ENCODE measurements around the gene GBP5.
"Not testable (repeated sequence)": the region's sequence is repeated elsewhere in the genome, so short reads cannot be mapped to it uniquely, and the experiment has no call there.

Gene GBP5

DNA sequence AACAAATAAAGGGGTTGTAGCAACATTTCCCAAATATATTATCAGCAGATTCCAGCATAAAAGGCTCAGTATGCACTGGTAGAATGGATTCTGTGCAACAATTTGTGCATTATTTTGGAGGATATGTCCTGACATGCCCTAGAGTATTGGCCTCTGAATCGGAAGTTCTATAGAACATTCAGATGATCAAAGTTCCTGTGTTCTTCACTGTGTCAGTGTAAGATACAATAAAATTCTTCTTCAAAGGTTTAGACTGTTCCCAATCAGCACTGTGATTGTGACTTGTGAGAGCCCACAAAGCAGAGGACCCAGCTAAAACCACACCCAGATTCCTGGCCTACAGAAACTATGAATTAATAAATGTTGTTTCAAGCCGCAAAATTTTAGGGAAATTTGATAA, 33.6 kb upstream of the GBP5 start:
- TF ChIP-seq, protein P1, sequence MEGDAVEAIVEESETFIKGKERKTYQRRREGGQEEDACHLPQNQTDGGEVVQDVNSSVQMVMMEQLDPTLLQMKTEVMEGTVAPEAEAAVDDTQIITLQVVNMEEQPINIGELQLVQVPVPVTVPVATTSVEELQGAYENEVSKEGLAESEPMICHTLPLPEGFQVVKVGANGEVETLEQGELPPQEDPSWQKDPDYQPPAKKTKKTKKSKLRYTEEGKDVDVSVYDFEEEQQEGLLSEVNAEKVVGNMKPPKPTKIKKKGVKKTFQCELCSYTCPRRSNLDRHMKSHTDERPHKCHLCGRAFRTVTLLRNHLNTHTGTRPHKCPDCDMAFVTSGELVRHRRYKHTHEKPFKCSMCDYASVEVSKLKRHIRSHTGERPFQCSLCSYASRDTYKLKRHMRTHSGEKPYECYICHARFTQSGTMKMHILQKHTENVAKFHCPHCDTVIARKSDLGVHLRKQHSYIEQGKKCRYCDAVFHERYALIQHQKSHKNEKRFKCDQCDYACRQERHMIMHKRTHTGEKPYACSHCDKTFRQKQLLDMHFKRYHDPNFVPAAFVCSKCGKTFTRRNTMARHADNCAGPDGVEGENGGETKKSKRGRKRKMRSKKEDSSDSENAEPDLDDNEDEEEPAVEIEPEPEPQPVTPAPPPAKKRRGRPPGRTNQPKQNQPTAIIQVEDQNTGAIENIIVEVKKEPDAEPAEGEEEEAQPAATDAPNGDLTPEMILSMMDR (IDR thresholded peaks at IDR 0.05; ENCODE audit: low read depth, low read length): no peak
- no peak for DNase-seq (ENCODE audit: low read depth in 2 of 2)
- no peak overlapping the region for H3K4me3 ChIP-seq (replicated peaks in 1 of 2; ENCODE audit: low read depth in 2 of 2, low read length in 2 of 2)

- TF ChIP-seq, protein P1 (IDR thresholded peaks at IDR 0.05; ENCODE audit: low read depth, low read length): no peak
- H3K4me3 ChIP-seq (replicated peaks in 1 of 2; ENCODE audit: low read depth in 2 of 2, low read length in 2 of 2): no peak overlapping the region
- DNase-seq (ENCODE audit: low read depth in 2 of 2): no peak
These were observed 32.8 kb upstream of the GBP5 start for GRCh38 chr1:89305493-89305892.

GRCh38 chr1:89304572-89305230, 32.0 kb upstream of the GBP5 start:
- H3K4me3 ChIP-seq (replicated peaks in 1 of 2; ENCODE audit: low read depth in 2 of 2, low read length in 2 of 2): no peak overlapping the region
- TF ChIP-seq, protein P1 (IDR thresholded peaks at IDR 0.05; ENCODE audit: low read depth, low read length): no peak
- no peak for DNase-seq (ENCODE audit: low read depth in 2 of 2)

DNA sequence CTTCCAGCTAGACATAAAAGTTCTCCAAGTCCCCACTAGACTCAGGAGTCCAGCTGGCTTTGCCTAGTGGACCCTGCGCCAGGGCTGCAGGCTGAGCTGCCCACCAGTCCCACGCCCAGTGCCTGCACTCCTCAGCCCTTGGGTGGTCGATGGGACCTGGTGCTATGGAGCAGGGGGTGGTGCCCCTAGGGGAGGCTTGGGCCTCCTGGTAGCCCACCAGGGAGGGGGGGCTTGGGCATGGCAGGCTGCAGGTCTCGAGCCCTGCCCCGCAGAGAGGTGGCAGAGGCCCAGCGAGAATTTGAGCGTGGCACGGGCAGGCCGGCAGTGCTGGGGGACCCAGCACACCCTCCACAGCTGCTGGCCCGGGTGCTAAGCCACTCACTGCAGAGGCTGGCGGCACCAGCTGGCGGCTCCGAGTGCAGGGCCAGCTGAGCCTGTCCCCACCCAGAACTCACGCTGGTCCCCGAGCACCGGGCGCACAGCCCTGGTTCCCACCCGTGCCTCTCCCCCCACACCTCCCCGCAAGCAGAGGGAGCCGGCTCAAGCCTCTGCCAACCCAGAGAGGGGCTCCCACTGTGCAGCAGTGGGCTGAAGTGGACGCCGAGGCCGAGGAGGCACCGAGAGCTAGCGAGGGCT, 30.2 kb upstream of the GBP5 start:
- DNase-seq (ENCODE audit: low read depth in 2 of 2): no peak
- TF ChIP-seq, protein P1 (IDR thresholded peaks at IDR 0.05; ENCODE audit: low read depth, low read length): no peak
- H3K4me3 ChIP-seq (replicated peaks in 1 of 2; ENCODE audit: low read depth in 2 of 2, low read length in 2 of 2): no peak overlapping the region

DNA sequence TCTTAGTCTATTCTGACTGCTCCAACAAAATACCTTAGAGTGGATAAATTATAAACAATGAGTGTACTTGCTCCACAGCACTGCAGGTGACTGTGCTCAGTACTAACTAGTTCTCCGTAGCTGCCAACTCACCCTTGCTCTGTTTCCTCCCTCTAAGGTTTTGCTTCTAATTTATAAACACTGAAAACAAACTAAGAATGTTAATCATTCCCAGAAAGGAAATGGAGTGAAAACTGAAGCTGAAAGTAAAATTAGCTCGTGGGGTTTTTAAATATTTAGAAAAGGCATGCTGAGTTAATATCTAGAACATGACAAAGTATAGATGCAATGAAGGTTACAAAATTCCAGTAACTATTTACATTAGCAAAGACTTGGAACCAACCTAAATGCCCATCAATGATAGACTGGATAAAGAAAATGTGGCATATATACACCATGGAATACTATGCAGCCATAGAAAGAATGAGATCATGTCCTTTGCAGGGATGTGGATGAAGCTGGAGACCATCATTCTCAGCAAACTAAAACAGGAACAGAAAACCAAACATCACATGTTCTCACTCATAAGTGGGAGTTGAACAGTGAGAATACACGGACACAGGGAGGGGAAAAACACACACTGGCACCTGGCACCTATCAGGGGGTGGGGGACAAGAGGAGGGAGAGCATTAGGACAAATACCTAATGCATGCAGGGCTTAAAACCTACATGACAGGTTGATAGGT, 27.2 kb upstream of the GBP5 start:
- H3K4me3 ChIP-seq (replicated peaks in 1 of 2; ENCODE audit: low read depth in 2 of 2, low read length in 2 of 2): not testable (repeated sequence)

GRCh38 chr1:89298461-89298860, 25.8 kb upstream of the GBP5 start:
- no peak for DNase-seq (ENCODE audit: low read depth in 2 of 2)
- TF ChIP-seq, protein P1 (IDR thresholded peaks at IDR 0.05; ENCODE audit: low read depth, low read length): no peak
- H3K4me3 ChIP-seq (replicated peaks in 1 of 2; ENCODE audit: low read depth in 2 of 2, low read length in 2 of 2): no peak overlapping the region

More for the DNA sequence above, 27.2 kb upstream of the GBP5 start:
- DNase-seq (ENCODE audit: low read depth in 2 of 2): not testable (repeated sequence)

DNA sequence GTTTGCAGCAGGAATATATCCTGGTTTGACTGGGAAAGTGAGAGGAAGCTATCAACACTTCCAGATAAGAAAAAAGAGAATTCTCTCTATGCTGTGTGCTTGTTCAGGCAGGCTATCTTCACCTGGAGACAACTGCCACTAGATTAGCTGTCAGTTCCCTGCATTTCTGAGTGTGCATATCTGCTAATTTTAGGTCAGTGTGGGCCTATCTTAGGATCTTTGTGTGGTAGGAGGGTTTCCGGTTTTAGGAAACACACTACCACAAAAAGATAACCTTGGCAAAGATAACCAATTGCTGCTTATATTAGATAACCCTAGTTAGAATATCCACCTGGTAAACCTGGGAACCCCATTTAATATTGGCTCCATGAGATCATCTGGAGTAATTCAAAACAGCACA, 22.5 kb upstream of the GBP5 start:
- no peak overlapping the region for H3K4me3 ChIP-seq (replicated peaks in 1 of 2; ENCODE audit: low read depth in 2 of 2, low read length in 2 of 2)
- TF ChIP-seq, protein P1 (IDR thresholded peaks at IDR 0.05; ENCODE audit: low read depth, low read length): no peak
- DNase-seq (ENCODE audit: low read depth in 2 of 2): no peak

Measured in cardiac fibroblast (primary cell).